ENCODE data around the gene NHLRC4. TPM values are rescaled to one million over a fixed set of nuclear protein-coding genes. Genes with fewer than 3 reads are reported as not detected.

NHLRC4 gene
- total RNA-seq, 1 experiment from 2014 or later, result 0.11 TPM

DNA sequence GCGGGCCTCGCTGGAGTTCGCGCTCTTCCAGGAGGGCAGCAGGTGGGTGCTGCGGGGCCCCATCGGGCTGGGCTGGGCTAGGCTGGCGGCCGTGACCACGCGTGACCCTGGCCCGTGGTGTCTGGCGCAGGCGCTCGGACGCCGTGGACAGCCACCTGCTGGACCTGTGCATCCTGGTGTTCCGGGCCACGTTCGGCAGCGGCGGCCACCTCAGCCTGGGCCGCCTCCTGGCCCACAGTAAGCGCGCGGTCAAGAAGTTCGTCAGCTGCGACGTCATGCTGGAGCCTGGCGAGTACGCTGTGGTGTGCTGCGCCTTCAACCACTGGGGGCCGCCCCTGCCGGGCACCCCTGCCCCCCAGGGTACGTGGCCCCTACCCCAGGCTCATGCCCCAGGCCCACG lies 14.6 kb upstream of the NHLRC4 start:
- DNase-seq (ENCODE audit: low read depth), result no peak

- DNase-seq (ENCODE audit: low read depth), result no peak
Observed at GRCh38 chr16:553601-554296, 13.1 kb upstream of the NHLRC4 start.

DNA sequence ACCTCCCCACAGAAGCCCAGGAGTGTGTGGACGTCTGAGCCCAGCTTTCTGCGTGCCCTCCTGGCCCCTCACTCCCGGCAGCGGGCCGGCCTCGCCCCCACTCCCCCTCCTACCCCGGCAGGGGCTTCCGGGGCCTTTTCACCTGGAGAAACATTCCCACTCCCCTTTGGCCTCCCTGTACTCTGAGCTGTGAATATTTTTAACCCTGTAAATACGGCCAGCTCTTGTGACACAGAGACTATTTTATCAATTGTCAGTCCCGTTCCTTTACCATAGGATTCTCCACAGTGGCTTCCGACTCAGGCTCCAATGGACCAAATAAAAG lies 12.5 kb upstream of the NHLRC4 start:
- DNase-seq (ENCODE audit: low read depth), result no peak

DNA sequence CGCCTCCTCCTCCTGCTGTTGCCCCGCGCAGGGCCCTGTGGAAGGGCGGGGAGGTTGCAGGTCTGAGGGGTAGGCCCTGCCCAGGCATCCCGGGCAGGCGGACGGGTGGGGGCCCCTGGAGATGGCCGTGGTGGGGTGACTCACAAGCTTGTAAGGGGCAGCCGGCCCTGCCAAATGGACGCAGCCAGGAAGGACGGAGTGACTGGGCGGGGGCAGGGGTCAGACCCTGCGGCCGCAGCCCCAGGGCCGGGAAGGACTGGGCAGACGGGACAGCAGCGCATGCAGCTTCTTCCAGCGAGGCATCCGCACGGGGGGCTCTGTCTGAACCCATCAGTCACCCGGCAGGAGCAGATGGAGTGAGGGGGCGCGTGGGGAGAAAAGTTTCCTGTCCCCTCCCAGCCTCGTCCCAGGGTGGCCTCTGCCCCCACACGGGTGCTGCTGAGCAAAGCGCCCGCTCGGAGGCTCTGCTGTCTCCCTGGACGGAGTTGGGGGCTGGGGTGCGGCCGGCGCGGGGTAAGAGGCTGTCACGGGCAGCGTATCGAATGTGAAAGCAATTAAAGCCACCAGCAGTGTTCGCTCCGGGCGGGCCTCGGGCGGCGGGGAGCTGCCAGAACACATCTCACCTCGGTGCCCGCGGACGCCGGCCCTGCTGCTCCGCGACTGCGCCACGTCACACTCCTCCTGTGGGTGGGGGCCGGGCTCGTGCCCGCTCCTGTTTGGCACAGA lies 12.0 kb upstream of the NHLRC4 start:
- DNase-seq (ENCODE audit: low read depth), result peak; percentile 74

DNA sequence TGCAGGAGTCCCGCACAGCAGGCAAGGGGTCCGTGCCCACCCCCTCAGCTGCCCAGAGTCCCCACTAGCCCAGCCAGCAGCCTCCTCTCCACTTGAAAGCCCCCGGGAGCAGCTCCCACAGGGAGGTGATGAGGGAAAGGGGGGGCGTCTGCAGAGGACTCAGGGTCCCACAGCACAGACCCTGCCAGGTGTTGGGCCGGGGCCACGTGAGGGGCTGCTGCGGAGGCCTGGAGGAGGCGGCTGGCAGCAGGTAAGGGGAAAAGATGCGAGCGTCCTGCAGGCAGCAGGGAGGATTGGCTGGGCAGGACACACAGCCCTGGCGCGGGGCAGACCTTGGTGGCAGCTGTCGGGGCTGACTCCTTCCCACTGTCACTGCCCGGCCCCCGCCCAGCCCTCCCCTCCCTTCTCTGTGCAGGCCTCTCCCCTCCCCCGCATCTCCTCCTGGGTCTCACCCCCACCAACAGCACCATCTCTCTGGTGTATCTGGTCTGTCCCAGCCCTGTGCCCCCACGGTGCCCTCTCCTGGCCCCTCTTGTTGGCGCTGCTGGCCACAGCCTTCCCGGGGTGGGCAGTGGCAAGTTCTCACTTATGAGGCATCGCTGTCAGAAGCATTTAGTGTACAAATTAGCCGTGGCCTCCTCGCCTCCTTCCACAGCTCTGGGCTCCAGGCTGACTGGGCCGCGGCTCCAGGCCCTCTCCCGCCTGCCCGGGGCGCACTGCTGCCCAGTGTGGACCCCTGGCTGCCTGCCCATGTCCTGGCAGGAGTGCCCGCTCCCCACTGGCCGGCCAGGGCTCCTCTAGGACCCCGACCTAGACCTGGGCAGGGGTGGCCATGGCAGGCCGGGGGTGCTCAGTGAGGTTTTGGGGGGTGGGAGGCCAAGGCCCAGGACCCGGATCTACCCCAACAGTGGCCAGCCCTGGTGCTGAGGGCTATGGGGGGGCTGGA lies 11.0 kb upstream of the NHLRC4 start:
- DNase-seq (ENCODE audit: low read depth), result peak; percentile 13

GRCh38 chr16:556474-557173 lies 10.2 kb upstream of the NHLRC4 start:
- DNase-seq (ENCODE audit: low read depth), result no peak

GRCh38 chr16:557463-558297 lies 9.1 kb upstream of the NHLRC4 start:
- no peak for DNase-seq (ENCODE audit: low read depth)

- no peak for DNase-seq (ENCODE audit: low read depth)
Observed at GRCh38 chr16:558298-559020, 8.3 kb upstream of the NHLRC4 start.

DNA sequence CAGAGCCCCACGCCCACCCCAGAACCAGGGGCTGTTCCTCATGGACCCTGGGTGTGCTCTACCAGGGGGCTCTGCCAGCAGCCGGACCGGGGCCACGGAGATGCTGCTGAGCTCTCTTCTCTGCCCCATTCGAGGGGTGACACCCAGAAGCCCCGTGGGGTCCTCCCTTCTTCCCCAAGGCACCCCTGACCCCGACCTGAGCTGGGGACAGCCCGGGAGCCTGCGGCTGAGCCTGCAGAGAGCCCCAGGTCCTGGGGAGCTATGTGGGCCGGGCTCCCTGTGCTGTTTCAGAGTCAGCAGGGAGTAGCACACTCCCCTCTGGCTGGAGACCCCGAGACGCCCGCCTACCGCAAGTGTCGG lies 7.8 kb upstream of the NHLRC4 start:
- no peak for DNase-seq (ENCODE audit: low read depth)

- no peak for DNase-seq (ENCODE audit: low read depth)
Observed at GRCh38 chr16:559411-560203, 7.2 kb upstream of the NHLRC4 start.

DNA sequence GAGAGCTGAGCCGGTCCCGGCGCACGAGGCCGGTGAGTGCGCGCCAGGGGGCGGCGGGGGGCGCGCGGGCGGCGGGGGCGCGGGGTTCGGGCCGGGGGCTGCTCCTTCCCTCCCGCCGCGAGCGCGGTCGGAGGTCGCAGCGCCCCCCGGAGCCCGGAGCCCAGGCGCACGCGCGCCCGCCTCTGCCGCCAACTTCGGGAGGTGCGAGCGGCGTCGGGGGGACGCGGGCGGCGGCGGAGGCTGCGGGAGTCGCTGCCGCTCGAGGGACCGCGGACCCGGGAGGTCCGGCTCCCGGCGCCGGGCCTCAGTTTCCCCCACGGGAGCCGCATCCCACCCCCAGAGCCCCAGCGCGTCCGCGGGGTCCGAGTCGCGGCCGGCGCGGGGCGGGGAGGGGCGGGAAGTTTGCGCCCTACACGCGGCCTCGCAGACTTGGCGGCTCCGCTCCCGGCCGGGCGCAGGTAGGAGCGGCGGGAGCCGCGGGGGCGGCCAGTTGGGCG lies 6.6 kb upstream of the NHLRC4 start, which contains the start of gene PRR35:
TSS of gene PRR35 (plus strand) at position 191 of the 497 bp plus-strand sequence. CDS start 2,901 bp downstream, outside the sequence.
- DNase-seq (ENCODE audit: low read depth), result no peak

DNA sequence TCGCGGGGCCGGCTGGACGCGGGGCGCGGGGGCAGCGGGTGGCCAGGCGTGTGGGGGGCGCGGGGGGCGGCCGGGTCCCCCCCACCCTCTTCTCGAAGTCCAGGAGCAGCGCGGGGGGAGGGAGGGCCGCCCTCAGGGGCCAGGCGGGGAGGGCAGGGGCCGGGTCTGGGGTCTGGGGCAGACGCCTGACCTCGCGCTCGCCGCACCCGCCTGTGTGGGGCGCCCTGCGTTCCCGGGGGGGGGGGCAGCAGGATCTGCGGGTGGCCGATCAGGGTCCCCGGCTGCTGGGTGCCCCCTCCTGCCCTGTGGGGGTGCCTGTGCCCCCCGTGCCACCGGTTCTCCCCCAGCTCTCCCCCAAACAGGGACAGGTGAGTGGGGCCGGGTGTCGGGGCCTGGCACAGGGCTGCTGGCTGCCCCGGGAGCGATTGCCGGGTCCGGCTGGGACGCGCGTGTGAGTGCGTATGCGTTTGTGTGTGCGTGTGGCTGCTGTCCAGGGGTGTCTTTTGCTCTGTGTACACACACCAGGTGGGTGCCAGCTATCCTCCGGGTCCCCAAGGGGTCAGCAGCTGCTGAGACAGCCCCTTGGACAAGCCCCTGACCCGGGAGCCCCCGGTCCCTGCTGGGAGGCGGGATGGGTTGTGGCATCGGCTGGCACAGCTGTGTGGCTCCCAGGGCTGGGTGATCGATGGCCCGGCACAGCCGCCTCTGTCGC lies 5.9 kb upstream of the NHLRC4 start:
- DNase-seq (ENCODE audit: low read depth), result no peak

- DNase-seq (ENCODE audit: low read depth), result no peak
Observed at GRCh38 chr16:561413-561794, 5.4 kb upstream of the NHLRC4 start.

DNA sequence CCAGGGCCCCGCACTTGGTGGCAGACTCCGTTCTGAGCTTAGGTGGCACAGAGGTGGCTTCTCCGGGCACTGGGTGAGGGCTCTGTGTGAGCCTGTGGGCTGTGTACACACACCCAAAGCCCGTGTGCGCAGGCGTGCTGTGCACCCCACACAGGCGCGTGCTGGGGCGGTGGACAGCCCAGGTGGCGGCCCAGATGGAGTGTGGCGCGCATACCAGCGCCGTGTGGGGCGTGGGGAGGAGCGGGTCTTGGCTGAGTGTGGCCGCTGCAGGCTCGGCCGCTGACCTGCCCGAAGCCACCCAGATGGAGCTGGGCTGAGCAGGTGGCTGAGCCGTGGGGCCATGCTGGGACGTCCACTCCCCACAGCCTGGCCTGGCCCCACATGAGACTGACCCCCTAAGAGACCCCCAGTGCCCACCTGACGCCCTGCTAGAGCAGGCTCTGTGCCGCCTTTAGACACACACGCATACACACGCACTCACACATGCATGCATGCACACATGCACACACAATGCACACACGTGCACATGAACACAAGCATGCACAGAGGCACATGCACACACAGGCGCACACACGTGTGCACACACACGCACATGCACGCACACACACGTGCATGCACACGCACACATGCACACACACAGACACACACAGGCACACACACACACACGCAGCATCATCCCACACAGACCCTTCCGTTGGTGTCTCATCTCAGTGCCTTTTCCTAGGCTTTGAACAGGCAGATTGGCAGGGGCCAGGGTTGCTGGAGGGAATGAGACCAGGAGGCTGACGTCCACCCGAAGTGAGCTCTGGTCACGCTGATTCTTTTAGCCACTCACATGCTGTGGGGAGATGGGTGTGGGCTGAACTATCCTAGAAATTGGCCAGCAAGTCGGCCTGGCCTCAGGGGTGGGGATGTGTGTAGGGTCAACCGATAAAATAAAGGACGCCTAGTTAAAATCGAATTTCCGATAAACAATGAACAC lies 4.6 kb upstream of the NHLRC4 start:
- DNase-seq (ENCODE audit: low read depth), result no peak

DNA sequence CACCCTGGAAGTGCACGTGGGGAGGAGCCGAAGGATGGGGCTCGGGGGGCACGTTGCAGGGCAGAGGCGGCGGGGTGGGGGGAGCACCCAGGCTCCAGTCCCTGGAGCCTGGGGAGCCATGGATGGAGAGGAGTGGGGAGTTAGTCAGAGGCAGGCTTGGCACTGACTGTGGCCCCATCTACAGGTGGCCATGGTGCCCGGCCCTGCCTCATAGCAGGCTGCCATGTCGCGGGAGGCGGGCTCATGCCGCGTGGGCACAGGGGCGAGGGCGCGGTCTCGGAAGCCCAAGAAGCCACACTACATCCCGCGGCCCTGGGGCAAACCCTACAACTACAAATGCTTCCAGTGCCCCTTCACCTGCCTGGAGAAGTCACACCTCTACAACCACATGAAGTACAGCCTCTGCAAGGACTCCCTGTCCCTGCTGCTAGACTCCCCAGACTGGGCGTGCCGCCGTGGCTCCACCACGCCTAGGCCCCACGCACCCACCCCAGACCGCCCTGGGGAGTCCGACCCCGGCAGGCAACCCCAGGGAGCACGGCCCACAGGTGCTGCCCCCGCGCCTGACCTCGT lies 3.6 kb upstream of the NHLRC4 start:
- DNase-seq (ENCODE audit: low read depth), result no peak

- DNase-seq (ENCODE audit: low read depth), result no peak
Observed at GRCh38 chr16:564690-565418, 2.0 kb upstream of the NHLRC4 start.

Data from LHCN-M2 (cell line).